HepG2 (cell line): Measurements from ENCODE around the gene ETS2. TPM values are rescaled to one million over a fixed set of nuclear protein-coding genes. Genes with fewer than 3 reads are reported as not detected.

Experiments used
- BCL6 ChIP-seq: IDR thresholded peaks from 2 replicates; pipeline ENCODE4 v1.6.1; 2016; ENCODE audit warnings: missing genetic modification reagents, missing compliant biosample characterization
- CREM ChIP-seq, 2 experiments: sonication (generic) in 1 of 2; formaldehyde crosslinking in 1 of 2; IDR thresholded peaks; 2 replicates each; pipeline versions ENCODE4 v1.4.0 to v1.6.1; 2016 to 2020; ENCODE audit warnings: antibody characterized with exemption in 1 of 2, mild to moderate bottlenecking in 1 of 2, missing genetic modification reagents in 1 of 2
- DZIP1 ChIP-seq: sonication (generic); formaldehyde crosslinking; IDR thresholded peaks from 2 replicates; pipeline ENCODE4 v1.5.0; 2020; ENCODE audit warnings: mild to moderate bottlenecking, missing genetic modification reagents
- ESRRA ChIP-seq: sonication (generic); formaldehyde crosslinking; IDR thresholded peaks from 2 replicates; pipeline ENCODE4 v1.5.1; 2020; ENCODE audit warnings: mild to moderate bottlenecking, low read depth, missing genetic modification reagents
- FIP1L1 ChIP-seq: fragments of 200-400 bp; formaldehyde crosslinking; IDR thresholded peaks from 2 replicates; pipeline ENCODE4 v1.6.1; 2018; ENCODE audit warnings: low read depth, mild to moderate bottlenecking, low read length, moderate library complexity, borderline replicate concordance; ENCODE audit not compliant: insufficient read depth
- FOXP1 ChIP-seq, 2 experiments: fragments of 450-650 bp in 1 of 2; IDR thresholded peaks; 2 replicates each; pipeline ENCODE4 v1.6.1; 2017 to 2018; ENCODE audit warnings: antibody characterized with exemption in 1 of 2
- HDAC2 ChIP-seq: sonication (generic); formaldehyde crosslinking; IDR thresholded peaks from 2 replicates; pipeline ENCODE4 v1.4.0; 2020; ENCODE audit warnings: missing genetic modification reagents
- HNF4G ChIP-seq, 2 experiments: sonication (generic) in 1 of 2; formaldehyde crosslinking in 1 of 2; IDR thresholded peaks; 2 replicates each; pipeline versions ENCODE4 v1.4.0 to v1.6.1; 2011 to 2020; ENCODE audit warnings: borderline replicate concordance in 2 of 2, low read depth in 2 of 2, mild to moderate bottlenecking in 2 of 2, low read length in 1 of 2, missing genetic modification reagents in 1 of 2, moderate library complexity in 1 of 2
- HOXD1 ChIP-seq: sonication (generic); formaldehyde crosslinking; IDR thresholded peaks from 2 replicates; pipeline ENCODE4 v1.5.0; 2020; ENCODE audit warnings: missing genetic modification reagents
- JUNB ChIP-seq: sonication (generic); formaldehyde crosslinking; IDR thresholded peaks from 2 replicates; pipeline ENCODE4 v1.8.0; 2022; ENCODE audit warnings: missing genetic modification reagents, mild to moderate bottlenecking, borderline replicate concordance
- MAFK ChIP-seq, 2 experiments: IDR thresholded peaks in 1 of 2; conservative IDR thresholded peaks in 1 of 2; 2 replicates each; pipeline ENCODE4 v1.6.1; 2011; ENCODE audit warnings: improper control_type of control experiment in 2 of 2, low read length in 2 of 2
- MBNL3 ChIP-seq: fragments of 250-450 bp; sonication (Bioruptor Pico); conservative IDR thresholded peaks from 2 replicates; pipeline ENCODE4 v1.8.0; 2022; ENCODE audit warnings: mild to moderate bottlenecking, inconsistent platforms
- MTF1 ChIP-seq: sonication (generic); formaldehyde crosslinking; IDR thresholded peaks from 2 replicates; pipeline ENCODE4 v1.5.0; 2020; ENCODE audit warnings: missing genetic modification reagents
- RNF2 ChIP-seq: fragments of 450-650 bp; conservative IDR thresholded peaks from 2 replicates; pipeline ENCODE4 v1.6.1; 2016; ENCODE audit warnings: low read depth
- SMAD1 ChIP-seq: sonication (generic); formaldehyde crosslinking; IDR thresholded peaks from 2 replicates; pipeline ENCODE4 v1.4.0; 2020; ENCODE audit warnings: missing genetic modification reagents, low read depth, mild to moderate bottlenecking, borderline replicate concordance
- SMARCE1 ChIP-seq: fragments of 450-650 bp; IDR thresholded peaks from 2 replicates; pipeline ENCODE4 v1.6.1; 2017; ENCODE audit warnings: borderline replicate concordance
- THAP8 ChIP-seq: sonication (generic); formaldehyde crosslinking; IDR thresholded peaks from 2 replicates; pipeline ENCODE4 v1.5.1; 2020; ENCODE audit warnings: missing genetic modification reagents, mild to moderate bottlenecking, borderline replicate concordance
- ZNF263 ChIP-seq: sonication (generic); formaldehyde crosslinking; IDR thresholded peaks from 2 replicates; pipeline ENCODE4 v1.4.0; 2020; ENCODE audit warnings: missing genetic modification reagents
- ZNF530 ChIP-seq: sonication (generic); formaldehyde crosslinking; IDR thresholded peaks from 2 replicates; pipeline ENCODE4 v1.5.0; 2020; ENCODE audit warnings: low read depth, mild to moderate bottlenecking, missing genetic modification reagents
- ZNF75D ChIP-seq: sonication (generic); formaldehyde crosslinking; IDR thresholded peaks from 2 replicates; pipeline ENCODE4 v1.8.1; 2023; ENCODE audit warnings: missing genetic modification reagents, mild to moderate bottlenecking, borderline replicate concordance
- ZSCAN5A ChIP-seq: sonication (generic); formaldehyde crosslinking; IDR thresholded peaks from 2 replicates; pipeline ENCODE4 v1.8.0; 2022; ENCODE audit warnings: mild to moderate bottlenecking, missing genetic modification reagents, borderline replicate concordance
- polyA plus RNA-seq, 8 experiments: library from polyadenylated mRNA; depleted of rRNA in 3 of 8; stranded (reverse) in 7 of 8; unstranded in 1 of 8; fragments of >200 nt; fragmentation: Illumina TruSeq in 4 of 8; extraction: Trizol in 4 of 8; gene quantifications; 2 replicates each; pipeline versions ENCODE4 v1.2.1 to v1.2.3, GENCODE V29; 2011 to 2016; ENCODE audit warnings: low read depth in 4 of 8, missing spikeins in 1 of 8, mixed read lengths in 1 of 8; ENCODE audit not compliant: insufficient read depth in 1 of 8
- total RNA-seq, 5 experiments: library from RNA; depleted of rRNA; stranded (reverse); fragments of >200 nt; fragmentation: Illumina TruSeq; extraction: Trizol; gene quantifications; 2 replicates each; pipeline ENCODE4 v1.2.3, GENCODE V29; 2016; ENCODE audit warnings: low read depth in 1 of 5

The ETS2 gene
- total and polyA plus RNA-seq, 2 of the 13 experiments (the other 11 are each of a cell fraction or from before 2014, with no cell fraction given) = 24.6 to 64.4 TPM

- TF ChIP-seq ZSCAN5A = peak; percentile 29; the same call in 1 of the 2 replicates
- peak; percentile 97 for TF ChIP-seq JUNB (CRISPR knock-in tag)
- no peak for TF ChIP-seq SMAD1 (CRISPR knock-in tag)
- TF ChIP-seq HOXD1 (CRISPR knock-in tag) = peak; percentile 54; the same call in 1 of the 2 replicates
- TF ChIP-seq THAP8 (CRISPR knock-in tag) = no peak
- TF ChIP-seq FOXP1 (IDR thresholded peaks at IDR 0.05) = peak; percentile 67
- peak; percentile 85 for TF ChIP-seq FOXP1 (CRISPR knock-in tag; IDR thresholded peaks at IDR 0.05)
- TF ChIP-seq DZIP1 = no peak
- no peak for TF ChIP-seq MTF1 (CRISPR knock-in tag)
- peak; percentile 83 for TF ChIP-seq BCL6 (CRISPR knock-in tag)
- no peak for TF ChIP-seq MBNL3 (CRISPR knock-in tag)
- peak; percentile 82; the same call in 1 of the 2 replicates for TF ChIP-seq HNF4G (IDR thresholded peaks at IDR 0.05; ENCODE audit: borderline replicate concordance, low read depth, low read length)
- TF ChIP-seq HNF4G (CRISPR knock-in tag; IDR thresholded peaks at IDR 0.05; ENCODE audit: borderline replicate concordance, low read depth) = no peak; the same call in 1 of the 2 replicates
- no peak for TF ChIP-seq ZNF75D (CRISPR knock-in tag)
- peak; percentile 46; the same call in 1 of the 2 replicates for TF ChIP-seq RNF2
- peak; percentile 79 for TF ChIP-seq HDAC2 (CRISPR knock-in tag)
- TF ChIP-seq CREM (IDR thresholded peaks at IDR 0.05) = peak; percentile 74
- no peak for TF ChIP-seq CREM (CRISPR knock-in tag; IDR thresholded peaks at IDR 0.05)
- TF ChIP-seq FIP1L1 = no peak
- 0 out of 2 replicates have a peak, but pooled peaks have one; percentile 25 for TF ChIP-seq ESRRA (CRISPR knock-in tag)
- 0 out of 2 replicates have a peak, but pooled peaks have one; percentile 47 for TF ChIP-seq ZNF263 (CRISPR knock-in tag)
- TF ChIP-seq SMARCE1 = 0 out of 2 replicates have a peak, but pooled peaks have one; percentile 44
- no peak for TF ChIP-seq ZNF530 (CRISPR knock-in tag)
- no peak for TF ChIP-seq MAFK (conservative IDR thresholded peaks at IDR 0.05 in 1 of 2, IDR thresholded peaks at IDR 0.05 in 1 of 2; ENCODE audit: low read length in 2 of 2)
Measured at GRCh38 chr21:38787461-38788274, 18.1 kb upstream of the ETS2 start (continued).
